NCI-H1436 (cell line): ENCODE measurements around the gene NRCAM.
"Not testable (repeated sequence)": the region's sequence is repeated elsewhere in the genome, so short reads cannot be mapped to it uniquely, and the experiment has no call there.

Experiments used
- DNase-seq: peaks from one replicate; lab custom pipeline; 2025; lab: John Stamatoyannopoulos, UW

Gene NRCAM

DNA sequence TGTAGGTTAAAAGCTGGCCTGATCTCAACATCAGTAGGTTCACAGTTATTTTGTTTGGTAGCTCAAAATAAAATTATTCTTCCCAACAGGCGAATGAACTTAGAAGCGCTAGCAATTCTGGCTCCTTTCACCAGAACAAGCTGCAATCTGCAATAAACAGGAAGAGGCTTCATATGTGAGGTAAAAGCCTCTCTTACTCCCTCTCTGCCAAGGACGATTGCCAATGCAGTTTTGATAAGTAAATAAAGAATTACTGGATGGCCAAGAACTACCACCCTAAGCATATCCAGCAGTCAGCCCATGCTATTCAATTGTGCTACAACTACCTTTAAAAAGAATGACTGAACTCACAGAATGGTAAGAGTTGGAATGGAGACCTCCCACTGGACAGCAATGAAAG lies 176.1 kb downstream of the NRCAM start:
- no peak for DNase-seq

DNA sequence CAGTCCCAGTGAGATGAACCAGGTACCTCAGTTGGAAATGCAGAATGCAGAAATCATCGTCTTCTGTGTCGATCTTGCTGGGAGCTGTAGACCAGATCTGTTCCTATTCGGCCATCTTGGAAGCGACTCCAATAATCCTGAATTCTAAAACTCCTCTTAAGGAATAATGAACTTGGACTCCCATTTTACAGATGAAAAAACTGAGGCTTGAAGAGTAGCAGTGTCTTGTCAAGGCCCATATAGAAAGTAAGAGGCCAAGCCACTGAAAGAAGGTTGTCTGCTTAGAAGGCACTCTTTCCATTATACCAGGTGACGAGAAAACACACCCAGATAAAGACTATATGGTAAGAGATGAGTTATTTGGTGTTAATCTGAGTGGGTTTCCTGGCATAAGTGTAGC lies 177.5 kb downstream of the NRCAM start:
- DNase-seq: no peak

DNA sequence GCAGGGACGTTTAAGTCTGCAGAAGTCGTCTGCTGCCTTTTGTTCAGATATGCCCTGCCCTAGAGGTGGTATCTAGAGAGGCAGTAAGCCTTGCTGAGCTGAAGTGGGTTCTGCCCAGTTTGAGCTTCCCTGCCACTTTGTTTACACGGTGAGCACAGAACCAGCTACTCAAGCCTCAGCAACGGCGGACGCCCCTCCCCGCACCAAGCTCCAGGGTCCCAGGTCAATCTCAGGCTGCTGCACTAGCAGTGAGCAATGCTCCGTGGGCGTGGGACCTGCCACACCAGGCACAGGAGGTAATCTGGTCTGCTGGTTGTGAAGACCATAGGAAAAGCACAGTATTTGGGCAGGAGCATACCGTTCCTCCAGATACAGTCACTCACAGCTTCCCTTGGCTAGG lies 178.0 kb downstream of the NRCAM start:
- DNase-seq: no peak

DNA sequence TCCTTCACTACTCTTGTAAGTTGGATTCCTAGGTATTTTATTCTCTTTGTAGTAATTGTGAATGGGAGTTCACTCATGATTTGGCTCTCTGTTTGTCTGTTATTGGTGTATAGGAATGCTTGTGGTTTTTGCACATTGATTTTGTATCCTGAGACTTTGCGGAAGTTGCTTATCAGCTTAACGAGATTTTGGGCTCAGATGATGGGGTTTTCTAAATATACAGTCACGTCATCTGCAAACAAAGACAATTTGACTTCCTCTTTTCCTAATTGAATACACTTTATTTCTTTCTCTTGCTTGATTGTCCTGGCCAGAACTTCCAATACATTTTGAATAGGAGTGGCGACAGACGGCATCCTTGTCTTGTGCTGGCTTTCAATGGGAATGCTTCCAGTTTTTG lies 181.8 kb downstream of the NRCAM start:
- DNase-seq: not testable (repeated sequence)

DNA sequence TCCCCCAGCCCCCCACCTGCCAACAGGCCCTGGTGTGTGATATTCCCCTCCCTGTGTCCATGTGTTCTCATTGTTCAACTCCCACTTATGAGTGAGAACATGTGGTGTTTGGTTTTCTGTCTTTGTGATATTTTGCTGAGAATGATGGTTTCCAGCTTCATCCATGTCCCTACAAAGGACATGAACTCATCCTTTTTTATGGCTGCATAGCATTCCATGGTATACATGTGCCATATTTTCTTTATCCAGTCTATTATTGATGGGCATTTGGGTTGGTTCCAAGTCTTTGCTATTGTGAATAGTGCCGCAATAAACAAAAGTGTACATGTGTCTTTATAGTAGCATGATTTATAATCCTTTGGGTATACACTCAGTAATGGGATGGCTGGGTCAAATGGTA lies 183.3 kb downstream of the NRCAM start:
- DNase-seq: not testable (repeated sequence)

DNA sequence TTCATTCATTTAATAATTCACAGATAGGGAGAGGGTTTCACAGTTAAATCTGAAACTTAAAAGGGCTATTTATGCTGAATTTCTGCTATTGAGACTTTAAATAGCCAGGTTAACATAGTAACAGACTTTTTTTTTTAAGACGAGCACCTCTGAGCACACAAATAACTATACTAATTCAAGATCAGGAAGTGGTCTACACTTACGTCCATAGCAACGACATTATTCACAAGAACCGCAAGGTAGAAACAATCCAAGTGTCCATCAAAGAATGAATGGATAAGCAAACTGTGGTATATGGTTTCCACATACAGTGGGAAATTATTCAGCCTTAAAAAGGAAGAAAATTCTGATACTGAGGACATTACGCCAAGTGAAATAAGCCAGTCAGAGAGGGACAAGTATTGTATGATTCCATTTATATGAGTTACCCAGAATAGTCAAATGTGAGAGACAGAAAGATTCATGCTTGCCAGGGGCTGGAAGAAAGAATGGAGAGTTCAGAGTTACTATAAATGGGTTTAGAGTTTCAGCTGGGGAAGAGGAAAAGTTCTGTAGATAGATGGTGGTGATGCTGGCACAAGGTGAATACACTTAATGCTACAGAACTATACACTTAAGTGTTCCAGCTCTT lies 185.7 kb downstream of the NRCAM start:
- DNase-seq: no peak

DNA sequence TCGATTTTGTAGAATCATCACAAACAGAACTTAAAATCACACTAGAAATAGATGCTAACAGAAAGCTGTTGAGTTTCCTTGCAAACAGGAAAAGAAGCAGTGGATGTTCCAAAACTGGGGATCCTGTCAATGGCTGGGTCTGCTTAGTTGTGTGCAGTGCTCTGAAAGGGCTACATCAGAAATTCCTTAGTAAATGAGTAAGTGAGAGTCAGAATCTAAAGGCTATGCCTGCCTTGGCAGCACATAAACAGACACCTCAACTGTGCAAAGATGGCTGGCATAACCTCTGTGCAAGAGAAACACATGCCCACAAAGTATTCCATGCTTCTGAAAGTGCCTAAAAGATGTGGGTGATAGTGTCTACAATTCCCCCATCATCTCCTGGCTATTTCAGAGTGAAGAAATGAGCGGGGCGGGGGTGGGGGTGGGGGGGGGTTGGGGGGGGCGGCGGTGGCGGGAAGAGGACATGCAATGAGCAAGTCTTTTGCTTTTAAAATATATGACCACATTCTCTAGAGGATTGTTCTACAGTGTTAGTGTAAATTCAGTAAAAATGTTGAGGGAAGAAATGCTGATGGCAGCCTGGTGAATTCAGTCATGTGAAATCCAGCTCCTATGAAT lies 187.9 kb downstream of the NRCAM start:
- no peak for DNase-seq

DNA sequence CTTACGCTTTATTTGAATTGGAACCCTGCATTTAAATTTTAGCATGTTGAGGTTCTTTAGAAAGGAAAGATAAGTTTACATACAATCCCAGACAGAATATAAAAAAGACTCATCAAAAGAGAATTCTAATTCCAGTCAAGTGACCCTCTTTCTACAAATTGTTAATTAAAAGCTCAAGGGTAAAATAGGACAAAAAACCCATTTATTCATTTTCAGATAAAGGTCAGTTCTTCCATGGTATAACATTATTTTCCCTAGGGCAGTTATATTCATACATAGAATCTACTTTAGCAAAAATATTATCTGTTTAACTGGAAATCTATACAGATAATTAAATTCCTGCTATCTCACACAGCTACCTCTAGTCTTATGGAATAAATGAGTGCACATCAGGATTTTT lies 188.6 kb downstream of the NRCAM start:
- no peak for DNase-seq

DNA sequence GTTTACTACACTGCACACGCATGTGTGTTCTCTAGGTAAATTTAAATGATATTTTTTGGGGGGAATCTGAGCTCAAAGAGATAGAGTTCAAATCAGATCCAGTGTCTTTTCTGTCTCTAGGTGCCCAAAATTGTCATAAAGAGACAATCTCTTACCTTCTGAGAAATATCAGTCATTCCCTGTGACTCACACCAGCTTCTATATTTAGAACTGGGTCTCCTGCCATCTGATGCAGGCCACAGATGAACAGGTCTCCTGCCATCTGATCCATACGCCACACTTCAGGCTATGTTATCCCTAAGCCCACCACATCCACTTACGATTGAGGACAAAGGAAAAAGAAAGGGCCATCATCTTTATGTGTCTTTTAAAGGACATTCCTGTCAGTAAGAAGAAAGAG lies 189.7 kb downstream of the NRCAM start:
- no peak for DNase-seq

DNA sequence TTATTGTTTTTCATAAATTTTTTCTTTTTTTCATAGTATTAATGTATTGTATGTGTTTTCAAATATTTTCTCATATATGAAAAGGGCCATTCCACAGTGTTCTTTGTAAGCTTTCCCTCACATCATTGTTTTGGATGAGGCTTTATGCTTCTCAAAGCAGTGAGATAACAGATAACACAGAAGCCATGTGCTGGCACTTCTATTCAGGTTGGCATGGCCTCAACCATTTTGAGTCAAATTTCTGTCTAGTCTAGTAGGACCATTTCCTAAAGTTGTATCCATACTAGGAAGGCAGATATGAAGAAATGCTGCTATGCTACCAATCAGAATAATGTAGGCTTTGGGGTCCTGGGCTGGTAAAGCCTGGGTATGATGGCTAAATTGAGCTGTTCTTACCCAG lies 190.2 kb downstream of the NRCAM start:
- no peak for DNase-seq

DNA sequence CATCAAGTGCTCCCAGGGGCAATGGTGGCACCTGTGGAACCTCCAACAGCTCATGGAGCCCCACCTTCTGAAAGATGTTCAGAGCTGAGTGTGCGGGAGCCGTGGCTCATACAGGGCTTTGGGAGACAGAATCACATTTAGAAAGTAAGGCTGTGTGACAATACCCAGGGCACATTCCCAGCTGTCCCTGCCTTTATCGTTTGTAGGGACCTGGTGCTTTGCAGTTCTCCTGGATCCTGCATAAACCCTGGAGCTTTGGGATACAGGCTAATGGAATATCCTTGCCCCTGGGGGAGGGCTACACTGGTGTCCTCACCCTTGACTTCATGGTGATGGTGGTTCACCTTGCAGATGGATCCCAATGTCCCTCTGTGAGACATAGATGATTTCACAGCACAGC lies 191.2 kb downstream of the NRCAM start:
- peak; percentile 22 for DNase-seq

DNA sequence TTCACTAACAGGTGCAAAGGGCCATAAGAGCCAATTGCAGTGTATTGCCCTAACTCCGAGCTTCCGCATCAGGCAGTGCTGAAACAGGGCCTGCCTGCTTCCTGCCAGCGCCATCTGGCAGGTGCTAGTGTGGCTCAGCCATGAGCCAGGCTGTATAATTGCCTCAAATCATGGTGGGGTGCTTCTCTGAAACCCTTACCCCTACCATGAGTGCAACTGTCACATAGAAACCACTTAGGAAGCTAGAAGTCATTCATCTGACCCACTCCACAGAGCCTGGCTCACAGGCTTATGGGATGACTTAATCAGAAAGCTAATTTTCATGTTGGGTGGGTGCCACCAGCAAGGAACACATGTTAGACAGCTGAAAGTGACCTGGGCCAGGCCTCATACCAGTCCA lies 192.8 kb downstream of the NRCAM start:
- DNase-seq: peak; percentile 90

DNA sequence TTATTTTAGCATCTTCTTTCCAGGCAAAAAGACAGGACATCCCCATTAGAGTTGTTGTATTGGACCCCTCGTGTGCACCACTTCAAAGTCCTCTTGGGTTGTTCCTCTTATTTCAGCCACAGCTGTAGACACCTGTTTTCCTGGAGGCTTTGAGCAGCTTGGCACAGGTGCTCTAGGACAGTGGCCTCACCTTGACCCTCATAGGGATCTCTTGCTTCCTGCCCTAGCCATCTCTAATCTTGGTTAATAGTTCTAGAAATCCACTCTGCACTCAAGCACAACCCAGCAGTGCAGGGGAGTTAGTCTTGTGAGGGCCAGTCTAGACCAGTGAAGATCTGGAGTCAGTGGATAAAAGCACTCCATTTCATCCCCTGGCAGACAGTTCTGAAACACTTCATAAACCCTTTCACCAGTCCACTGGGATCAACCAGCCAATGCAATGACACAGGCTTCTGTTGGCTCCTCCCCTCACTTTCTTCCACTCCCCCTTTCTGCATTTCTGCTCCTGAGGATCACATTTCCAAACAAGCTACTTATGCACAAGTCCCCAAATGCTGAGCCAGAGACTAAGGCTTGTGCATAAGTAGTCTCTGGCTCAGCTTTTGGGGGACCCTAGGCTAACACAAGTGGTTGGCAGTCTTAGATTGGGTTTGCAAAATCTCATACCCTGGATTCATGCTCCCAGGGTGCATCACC lies 194.5 kb downstream of the NRCAM start:
- peak; percentile 63 for DNase-seq

DNA sequence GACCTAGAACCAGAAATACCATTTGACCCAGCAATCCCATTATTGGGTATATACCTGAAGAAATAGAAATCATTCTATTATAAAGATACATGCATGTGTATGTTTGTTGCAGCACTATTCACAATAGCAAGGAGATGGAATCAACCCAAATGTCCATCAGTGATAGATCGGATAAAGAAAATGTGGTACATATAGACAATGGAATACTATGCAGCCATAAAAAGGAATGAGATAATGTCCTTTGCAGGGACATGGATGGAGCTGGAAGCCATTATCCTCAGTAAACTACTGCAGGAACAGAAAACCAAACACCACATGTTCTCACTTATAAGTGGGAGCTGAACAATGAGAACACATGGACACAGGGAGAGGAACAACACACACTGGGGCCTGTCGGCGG lies 196.8 kb downstream of the NRCAM start:
- DNase-seq: not testable (repeated sequence)

DNA sequence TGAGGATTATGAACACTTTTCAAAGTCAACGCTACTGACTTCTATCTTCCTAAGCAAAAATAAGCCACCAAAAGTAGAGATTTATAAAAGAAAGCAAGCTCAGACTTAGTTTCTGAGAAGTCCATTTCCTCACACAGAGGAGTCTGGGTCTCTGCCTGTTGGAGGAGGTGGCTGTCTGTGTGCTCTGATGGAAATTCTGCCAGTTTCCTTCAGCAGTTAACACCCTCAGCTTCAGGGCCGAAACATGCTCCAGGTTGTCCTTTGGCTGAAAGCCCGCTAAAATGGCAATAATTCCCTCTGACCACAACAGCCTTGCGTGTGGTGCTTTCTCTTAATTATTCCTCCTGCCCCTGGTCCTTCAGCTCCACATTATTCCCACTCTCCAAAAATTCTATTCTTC lies 198.3 kb downstream of the NRCAM start:
- DNase-seq: no peak

DNA sequence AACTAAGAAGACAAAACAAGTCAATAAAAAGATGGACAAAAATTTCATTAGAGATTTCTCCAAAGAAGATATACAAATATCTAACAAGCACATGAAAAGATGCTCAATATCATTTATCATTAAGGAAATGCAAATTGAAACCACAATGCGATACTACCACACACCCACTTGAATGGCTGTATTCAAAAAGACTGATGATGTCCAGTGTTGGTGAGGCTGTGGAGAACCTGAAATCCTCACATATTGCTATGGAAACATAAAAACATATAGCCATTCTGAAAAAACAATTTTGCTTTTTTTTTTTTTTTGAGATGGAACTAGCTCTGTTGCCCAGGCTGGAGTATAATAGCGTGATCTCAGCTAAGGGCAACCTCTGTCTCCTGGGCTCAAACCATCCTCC lies 202.0 kb downstream of the NRCAM start:
- no peak for DNase-seq

DNA sequence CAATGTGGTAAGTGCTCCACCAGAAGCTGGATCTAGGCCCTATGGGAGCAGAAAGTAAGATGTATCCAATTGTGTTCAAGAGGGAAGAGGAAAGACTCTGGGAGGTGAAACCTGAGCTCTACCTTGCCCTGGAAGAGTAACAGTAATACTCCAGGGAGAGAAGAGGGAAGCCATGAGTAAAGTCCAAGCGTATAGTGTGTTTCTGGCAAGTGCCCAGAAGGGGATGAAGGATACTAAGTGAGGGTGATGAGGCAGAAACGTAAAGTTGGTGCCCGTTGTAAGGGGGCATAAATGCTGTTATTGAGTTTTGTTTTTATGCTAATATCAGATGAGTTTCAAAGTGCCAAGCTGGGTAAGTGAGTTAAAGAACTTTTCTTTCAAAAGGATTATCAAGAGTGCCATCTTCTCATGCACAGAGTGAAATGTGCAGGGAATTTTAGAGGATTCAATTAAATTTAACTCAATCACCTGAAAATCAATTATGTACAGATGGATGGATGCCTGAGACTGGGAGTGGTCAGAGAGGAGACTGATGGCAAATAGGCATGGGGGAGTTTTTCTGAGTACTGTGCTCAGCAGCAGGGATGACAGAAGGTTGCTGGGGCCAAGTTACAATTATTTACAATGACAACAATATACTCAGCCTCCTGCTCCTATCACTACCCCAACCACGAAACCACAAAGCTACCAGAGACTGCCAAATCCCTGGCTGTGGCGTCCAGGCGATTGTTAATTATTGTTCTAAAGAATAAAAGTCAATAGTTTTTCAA lies 202.8 kb downstream of the NRCAM start:
- no peak for DNase-seq

DNA sequence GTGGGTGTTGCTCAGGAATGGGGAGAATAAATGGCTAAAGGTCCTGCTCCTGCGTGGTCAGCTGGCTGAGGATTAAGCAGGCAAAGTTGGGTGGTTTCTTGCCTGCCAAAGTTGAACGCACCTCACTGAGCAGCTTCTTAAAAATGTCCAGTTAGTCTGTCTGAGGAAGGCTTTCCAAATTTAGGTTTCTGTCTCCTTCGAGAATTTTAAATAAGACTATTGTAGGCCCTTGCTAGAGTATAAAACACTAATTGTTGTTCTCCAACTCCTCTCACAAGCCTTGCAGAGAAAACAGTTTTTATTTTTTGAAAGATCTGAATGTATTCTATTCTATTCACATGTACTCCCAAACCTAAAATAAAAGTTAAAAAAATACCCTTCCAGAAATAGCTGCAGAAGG lies 204.1 kb downstream of the NRCAM start:
- DNase-seq: no peak

DNA sequence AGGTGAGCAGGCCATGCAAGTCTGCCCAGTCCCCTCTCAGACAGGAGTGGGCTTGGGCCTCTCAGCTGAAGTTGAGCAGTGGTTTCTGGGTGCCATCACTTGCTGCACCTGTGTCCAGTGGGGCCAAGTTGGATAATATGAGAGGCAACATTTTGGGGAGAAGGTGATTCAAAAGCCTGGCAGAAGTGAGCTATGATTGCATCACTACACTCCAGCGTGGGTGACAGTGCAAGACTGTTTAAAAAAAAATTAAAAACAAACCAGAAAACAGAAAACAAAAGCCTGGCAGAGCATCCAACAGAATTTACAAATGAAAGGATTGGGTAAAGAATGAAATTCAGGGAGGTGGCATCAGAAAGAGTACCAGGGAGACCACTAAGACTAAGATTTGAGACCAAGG lies 204.5 kb downstream of the NRCAM start:
- DNase-seq: no peak

DNA sequence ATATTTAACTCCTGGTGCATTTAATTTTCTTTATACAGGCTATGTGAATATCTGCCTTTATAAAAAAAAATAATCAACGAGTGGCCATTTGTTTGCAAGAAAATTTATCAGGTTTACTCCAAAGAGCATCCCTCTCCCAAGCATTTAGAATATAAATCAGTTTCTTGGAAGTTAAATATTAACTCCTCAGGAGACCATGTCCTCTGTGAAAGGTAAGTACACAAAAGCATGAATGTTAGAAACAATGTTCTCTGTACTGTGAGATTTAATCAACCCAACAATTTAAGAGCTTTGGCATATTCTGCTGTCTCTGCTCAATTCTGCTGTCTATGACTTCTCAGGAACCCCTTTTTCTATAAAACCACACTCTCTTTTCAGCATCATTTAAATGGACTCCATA lies 206.8 kb downstream of the NRCAM start:
- no peak for DNase-seq

DNA sequence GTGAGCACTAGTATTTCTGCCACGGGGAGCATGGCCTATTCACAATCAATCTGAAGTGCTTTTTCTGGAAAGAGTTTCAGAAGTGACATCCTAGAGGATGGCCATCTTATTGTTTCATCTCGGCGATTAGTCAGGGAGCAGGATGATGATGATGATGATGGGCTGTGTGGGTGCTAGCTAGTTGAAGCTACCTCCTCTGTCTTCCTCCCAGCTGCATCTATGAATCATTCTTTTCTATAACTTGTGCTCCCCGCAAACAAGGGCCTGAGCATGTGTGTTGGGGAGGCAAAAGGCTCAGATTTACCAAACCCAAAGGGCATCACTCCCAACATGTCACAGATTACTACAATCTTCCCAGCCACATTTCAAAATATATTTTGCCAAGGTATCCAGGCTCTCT lies 207.4 kb downstream of the NRCAM start:
- no peak for DNase-seq

DNA sequence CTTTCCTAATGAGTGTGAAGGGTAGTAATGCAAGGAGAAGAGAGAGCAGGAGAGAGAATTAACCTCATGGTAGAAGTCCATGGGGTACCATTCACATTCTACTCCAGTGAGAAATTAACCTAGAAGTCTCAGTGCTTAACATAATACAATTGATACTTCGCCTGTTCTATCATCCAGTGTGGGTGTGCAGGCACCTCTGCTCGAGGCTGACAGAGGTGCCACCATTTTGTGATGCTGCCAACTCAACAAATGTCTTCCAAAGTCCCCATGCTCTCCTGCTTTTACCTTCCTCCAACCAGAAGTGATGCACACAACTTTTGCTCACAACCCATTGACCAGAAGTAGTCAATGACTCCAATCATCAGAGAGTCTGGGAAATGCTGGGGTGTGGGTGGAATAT lies 207.8 kb downstream of the NRCAM start:
- no peak for DNase-seq

DNA sequence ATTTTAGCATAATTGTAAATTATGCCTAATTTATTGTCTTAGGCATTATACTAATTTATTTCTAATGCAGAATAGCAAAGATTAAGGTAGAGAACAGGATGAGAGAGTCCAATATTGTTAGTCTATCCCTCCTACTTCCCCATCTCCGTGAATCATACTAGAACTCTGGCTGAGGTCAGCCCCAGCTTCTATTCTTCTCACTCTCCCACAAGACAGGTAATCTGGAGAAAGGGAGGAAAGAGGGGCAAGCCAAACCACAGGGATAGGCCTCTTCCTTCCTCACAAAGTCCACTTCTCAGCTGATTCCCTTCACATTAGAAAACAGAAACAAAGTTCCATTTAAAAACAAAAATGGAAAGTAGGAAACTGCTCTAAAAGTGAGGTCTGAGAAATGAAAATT lies 208.6 kb downstream of the NRCAM start:
- DNase-seq: no peak
